Neural crest cell (in vitro differentiated cells): ENCODE data around the gene PCSK2. TPM values are rescaled to one million over a fixed set of nuclear protein-coding genes. Genes with fewer than 3 reads are reported as not detected.
A peak's percentile ranks its signal among the peaks of the same experiment; 100 is the strongest.

Experiments
- DNase-seq: peaks from one replicate; pipeline ENCODE4 v3.0.0; 2021; ENCODE audit warnings: low read depth, mixed read lengths, low spot score
- H3K27ac Mint-ChIP-seq: one replicate; pipeline ENCODE4 v1.8.0; 2021; ENCODE audit warnings: mild to moderate bottlenecking, mixed read lengths; ENCODE audit not compliant: unreplicated experiment
- H3K27me3 Mint-ChIP-seq: 2 replicates; pipeline ENCODE4 v1.8.0; 2021; ENCODE audit warnings: low read depth, mild to moderate bottlenecking, mixed read lengths
- H3K36me3 Mint-ChIP-seq: 2 replicates; pipeline ENCODE4 v1.8.0; 2021; ENCODE audit warnings: low read depth, mild to moderate bottlenecking, mixed read lengths
- H3K4me1 Mint-ChIP-seq: 2 replicates; pipeline ENCODE4 v1.8.0; 2021; ENCODE audit warnings: mixed read lengths
- H3K4me3 Mint-ChIP-seq: one replicate; pipeline ENCODE4 v1.8.0; 2021; ENCODE audit warnings: mild to moderate bottlenecking, mixed read lengths
- H3K9me3 Mint-ChIP-seq: 2 replicates; pipeline ENCODE4 v1.8.0; 2021; ENCODE audit warnings: mixed read lengths
- total RNA-seq: library from RNA; stranded (reverse); gene quantifications from 2 replicates; pipeline ENCODE4 v1.2.1, GENCODE V29; 2021
- TF ChIP-seq, protein P1 (sequence below): fragments of 200-600 bp; sonication (generic); conservative IDR thresholded peaks from 2 replicates; pipeline ENCODE4 v1.5.0; 2021; ENCODE audit warnings: antibody characterized with exemption, mild to moderate bottlenecking

PCSK2 gene
- total RNA-seq, 1 donor from 2014 or later, result 2.1 TPM

DNA sequence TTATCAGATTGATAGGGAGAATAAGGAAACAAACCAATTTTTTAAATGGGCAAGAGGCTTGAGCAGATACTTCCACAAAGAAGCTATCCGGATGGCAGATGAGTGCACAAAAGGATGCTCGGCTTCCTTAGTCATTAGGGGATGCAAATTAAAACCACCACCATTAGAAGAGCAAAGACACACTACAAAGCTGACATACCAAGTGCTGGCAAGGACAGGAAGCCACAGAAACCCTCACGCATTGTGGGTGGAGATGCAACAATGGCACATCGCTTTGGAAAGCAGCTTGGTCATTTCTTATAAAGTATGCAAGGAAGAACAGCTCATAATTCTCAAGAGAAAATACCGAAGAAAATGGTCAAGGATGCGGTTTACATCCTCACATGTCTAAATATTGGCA is 284.6 kb downstream of the PCSK2 start:
- Mint-ChIP-seq H3K4me3 (no peak overlapping the region), H3K4me1 (peaks cover 7% of the 10 kb centered on the region), H3K36me3 (no peaks in the 10 kb centered on the region), H3K9me3 (no peaks in the 10 kb centered on the region), H3K27ac (no peak overlapping the region), H3K27me3 (peaks cover 59% of the 10 kb centered on the region)
- DNase-seq, result no peak
- TF ChIP-seq, protein P1, sequence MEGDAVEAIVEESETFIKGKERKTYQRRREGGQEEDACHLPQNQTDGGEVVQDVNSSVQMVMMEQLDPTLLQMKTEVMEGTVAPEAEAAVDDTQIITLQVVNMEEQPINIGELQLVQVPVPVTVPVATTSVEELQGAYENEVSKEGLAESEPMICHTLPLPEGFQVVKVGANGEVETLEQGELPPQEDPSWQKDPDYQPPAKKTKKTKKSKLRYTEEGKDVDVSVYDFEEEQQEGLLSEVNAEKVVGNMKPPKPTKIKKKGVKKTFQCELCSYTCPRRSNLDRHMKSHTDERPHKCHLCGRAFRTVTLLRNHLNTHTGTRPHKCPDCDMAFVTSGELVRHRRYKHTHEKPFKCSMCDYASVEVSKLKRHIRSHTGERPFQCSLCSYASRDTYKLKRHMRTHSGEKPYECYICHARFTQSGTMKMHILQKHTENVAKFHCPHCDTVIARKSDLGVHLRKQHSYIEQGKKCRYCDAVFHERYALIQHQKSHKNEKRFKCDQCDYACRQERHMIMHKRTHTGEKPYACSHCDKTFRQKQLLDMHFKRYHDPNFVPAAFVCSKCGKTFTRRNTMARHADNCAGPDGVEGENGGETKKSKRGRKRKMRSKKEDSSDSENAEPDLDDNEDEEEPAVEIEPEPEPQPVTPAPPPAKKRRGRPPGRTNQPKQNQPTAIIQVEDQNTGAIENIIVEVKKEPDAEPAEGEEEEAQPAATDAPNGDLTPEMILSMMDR, result no peak

DNA sequence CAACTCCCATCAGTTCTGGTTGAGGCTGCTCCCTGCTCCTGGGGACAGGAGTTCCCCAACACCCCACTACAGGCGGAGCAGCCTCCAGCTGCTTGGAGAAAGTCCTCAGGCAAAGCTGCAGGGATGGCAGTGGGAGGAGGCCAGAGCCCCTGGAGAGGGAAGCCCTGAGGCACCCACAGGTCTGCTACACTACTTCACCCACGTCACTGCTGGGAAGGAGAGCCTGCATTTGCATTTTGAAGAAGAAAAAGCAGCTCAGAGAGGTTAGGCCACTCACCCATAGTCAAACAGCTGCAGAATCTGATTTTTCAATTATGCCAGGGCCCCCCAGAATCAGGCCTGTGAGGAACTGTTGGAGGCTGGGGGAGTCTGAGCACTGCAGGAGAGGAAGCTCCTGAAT is 287.1 kb downstream of the PCSK2 start:
- TF ChIP-seq, protein P1, result no peak
- Mint-ChIP-seq H3K4me1 (peaks cover 7% of the 10 kb centered on the region), H3K27me3 (peaks cover 63% of the 10 kb centered on the region), H3K27ac (no peak overlapping the region), H3K9me3 (no peaks in the 10 kb centered on the region), H3K36me3 (no peaks in the 10 kb centered on the region), H3K4me3 (no peak overlapping the region)
- no peak for DNase-seq

DNA sequence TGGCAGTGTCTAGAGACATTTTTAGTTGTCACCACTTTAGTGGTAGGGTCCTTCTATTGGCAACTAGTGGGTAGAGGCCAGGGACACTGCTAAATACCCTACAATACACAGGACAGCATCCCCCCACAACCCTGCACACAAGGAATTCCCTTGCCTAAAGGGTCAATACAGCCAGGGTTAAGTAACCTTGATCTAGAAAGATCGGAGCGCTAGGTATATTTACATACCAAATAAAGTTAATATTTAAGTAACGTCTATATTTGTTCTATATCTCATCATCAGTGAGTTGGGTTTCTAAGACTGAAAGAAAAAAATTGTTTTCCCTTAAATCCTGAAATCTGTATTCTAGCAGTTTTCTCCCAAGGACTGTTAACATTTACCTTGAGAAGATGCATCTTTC is 288.2 kb downstream of the PCSK2 start:
- TF ChIP-seq, protein P1, result no peak
- no peak overlapping the region for H3K27ac Mint-ChIP-seq
- peaks cover 65% of the 10 kb centered on the region for H3K27me3 Mint-ChIP-seq
- DNase-seq, result no peak
- no peak overlapping the region for H3K4me3 Mint-ChIP-seq
- no peaks in the 10 kb centered on the region for H3K36me3 Mint-ChIP-seq
- H3K4me1 Mint-ChIP-seq, result peaks cover under 1% of the 10 kb centered on the region
- H3K9me3 Mint-ChIP-seq, result no peaks in the 10 kb centered on the region

DNA sequence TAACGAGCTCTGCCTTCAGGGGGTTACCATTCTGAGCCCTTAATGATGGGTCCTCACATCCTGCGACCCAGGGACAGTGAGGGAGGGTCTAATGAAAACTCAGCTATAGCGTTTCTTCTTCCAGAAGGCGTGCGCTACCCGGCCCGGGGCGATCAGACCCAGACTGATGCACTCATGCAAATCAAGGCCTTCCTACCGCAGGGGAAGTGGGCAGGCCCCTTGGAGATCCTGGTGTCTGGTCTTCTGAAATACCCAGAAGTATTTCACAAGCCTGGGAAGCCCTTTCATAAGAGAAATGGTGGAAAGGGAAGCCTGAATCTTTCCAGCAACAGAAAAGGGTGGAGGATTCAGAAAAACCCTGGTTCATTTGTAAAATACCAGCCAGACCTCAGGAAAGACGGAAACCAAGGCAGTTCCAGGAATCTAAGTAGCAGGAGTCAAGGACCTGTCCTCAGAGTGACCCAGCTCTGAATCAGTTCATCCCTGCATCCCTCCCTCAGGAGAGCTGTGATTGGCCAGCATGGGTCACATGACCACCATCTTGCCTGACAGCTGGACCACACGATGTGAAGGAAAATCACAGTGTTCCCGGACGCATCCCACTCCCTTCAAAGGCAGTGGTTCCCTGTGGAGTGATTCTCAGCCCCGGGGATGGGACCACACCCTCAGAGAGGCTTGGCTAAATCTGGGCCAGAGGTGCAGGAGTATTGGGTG is 291.7 kb downstream of the PCSK2 start:
- Mint-ChIP-seq H3K36me3 (no peaks in the 10 kb centered on the region), H3K27me3 (peaks cover 76% of the 10 kb centered on the region), H3K27ac (no peak overlapping the region), H3K4me1 (peaks cover 4% of the 10 kb centered on the region), H3K9me3 (no peaks in the 10 kb centered on the region), H3K4me3 (no peak overlapping the region)
- DNase-seq, result no peak
- TF ChIP-seq, protein P1, result no peak

DNA sequence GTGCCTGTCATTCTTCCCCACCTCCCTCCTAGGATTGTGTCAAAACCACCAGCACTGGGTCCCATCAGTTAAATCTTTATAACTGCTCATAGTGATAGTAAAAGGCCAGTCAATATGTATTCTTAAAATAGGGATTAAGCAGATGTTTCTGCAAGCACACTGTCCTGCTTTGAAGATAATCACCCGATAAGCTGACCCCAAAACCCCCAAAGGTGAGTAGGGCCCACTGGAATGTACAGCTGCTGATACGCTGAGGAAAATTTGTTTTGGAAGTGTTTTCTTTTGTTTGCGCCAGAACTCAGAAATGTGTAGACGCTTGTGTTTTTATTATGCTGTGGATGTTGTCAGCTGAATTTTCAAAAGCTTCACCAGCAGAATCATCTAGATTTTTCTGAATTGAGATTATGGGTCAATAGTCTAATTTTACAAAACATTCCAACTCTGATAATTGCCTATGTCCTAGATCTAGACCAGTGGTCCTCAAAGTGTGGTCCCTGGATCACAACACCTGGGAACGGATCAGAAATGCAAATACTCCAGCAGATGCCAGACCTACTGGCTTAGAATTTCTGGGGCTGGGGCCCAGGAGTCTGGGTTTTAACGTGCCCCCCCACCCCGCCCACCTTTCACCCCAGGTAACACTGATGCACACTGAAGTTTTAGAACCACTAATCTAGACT is 292.9 kb downstream of the PCSK2 start:
- H3K9me3 Mint-ChIP-seq, result no peaks in the 10 kb centered on the region
- H3K4me3 Mint-ChIP-seq, result no peak overlapping the region
- peaks cover 77% of the 10 kb centered on the region for H3K27me3 Mint-ChIP-seq
- peak overlapping the region; percentile 75 for H3K27ac Mint-ChIP-seq
- H3K4me1 Mint-ChIP-seq, result peaks cover 4% of the 10 kb centered on the region
- TF ChIP-seq, protein P1, result no peak
- H3K36me3 Mint-ChIP-seq, result no peaks in the 10 kb centered on the region
- DNase-seq, result no peak
